ENCODE results near the gene PAMR1. TPM values are rescaled to one million over a fixed set of nuclear protein-coding genes. Genes with fewer than 3 reads are reported as not detected.

The PAMR1 gene
- total RNA-seq, 4 donors from 2014 or later = 13.3 to 25.8 (median 14.6) TPM

GRCh38 chr11:35454362-35454761 lies 71.1 kb downstream of the PAMR1 start:
- no peak overlapping the region for H3K27ac ChIP-seq

GRCh38 chr11:35436581-35437250 lies 88.7 kb downstream of the PAMR1 start:
- Histone ChIP-seq H3K36me3 (peaks cover 7% of the 10 kb centered on the region), H3K4me1 (no peaks in the 10 kb centered on the region), H3K27ac (no peak overlapping the region), H3K9me3 (no peaks in the 10 kb centered on the region), H3K27me3 (no peaks in the 10 kb centered on the region), H3K4me3 (no peak overlapping the region)
- 92% methylated on average over 2 of the region's 2 CpGs for WGBS
- TF ChIP-seq POLR2A (IDR thresholded peaks at IDR 0.05) (no peak), EP300 (IDR thresholded peaks at IDR 0.05) (no peak), CTCF (IDR thresholded peaks at IDR 0.05) (no peak), POLR2AphosphoS5 (IDR thresholded peaks at IDR 0.05) (no peak)
- no peak for DNase-seq (ENCODE audit: low spot score in 2 of 2)

More at GRCh38 chr11:35454362-35454761, 71.1 kb downstream of the PAMR1 start:
- H3K4me1 ChIP-seq = peaks cover 2% of the 10 kb centered on the region
- no peaks in the 10 kb centered on the region for H3K9me3 ChIP-seq
- peaks cover 10% of the 10 kb centered on the region for H3K36me3 ChIP-seq
- TF ChIP-seq POLR2A (IDR thresholded peaks at IDR 0.05) (no peak), POLR2AphosphoS5 (IDR thresholded peaks at IDR 0.05) (no peak), CTCF (IDR thresholded peaks at IDR 0.05) (no peak), EP300 (IDR thresholded peaks at IDR 0.05) (no peak)
- H3K27me3 ChIP-seq = no peaks in the 10 kb centered on the region
- 86% methylated on average over 1 of the region's 1 CpG for WGBS
- DNase-seq (ENCODE audit: low spot score in 2 of 2) = no peak
- H3K4me3 ChIP-seq = no peak overlapping the region

GRCh38 chr11:35433588-35433987 lies 91.8 kb downstream of the PAMR1 start:
- Histone ChIP-seq H3K4me1 (no peaks in the 10 kb centered on the region), H3K4me3 (no peak overlapping the region), H3K9me3 (no peaks in the 10 kb centered on the region), H3K27ac (no peak overlapping the region), H3K36me3 (peaks cover 7% of the 10 kb centered on the region), H3K27me3 (no peaks in the 10 kb centered on the region)
- DNase-seq (ENCODE audit: low spot score in 2 of 2) = no peak
- TF ChIP-seq EP300 (IDR thresholded peaks at IDR 0.05) = no peak
- no peak for TF ChIP-seq POLR2A (IDR thresholded peaks at IDR 0.05)
- no peak for TF ChIP-seq POLR2AphosphoS5 (IDR thresholded peaks at IDR 0.05)
- no peak for TF ChIP-seq CTCF (IDR thresholded peaks at IDR 0.05)
- WGBS = 77% methylated on average over 3 of the region's 3 CpGs

GRCh38 chr11:35432464-35432863 lies 93.0 kb downstream of the PAMR1 start:
- H3K4me3 ChIP-seq = no peak overlapping the region
- 92% methylated on average over 9 of the region's 14 CpGs for WGBS
- H3K27me3 ChIP-seq = no peaks in the 10 kb centered on the region
- H3K27ac ChIP-seq = no peak overlapping the region
- no peak for DNase-seq (ENCODE audit: low spot score in 2 of 2)
- H3K36me3 ChIP-seq = peaks cover 7% of the 10 kb centered on the region
- H3K9me3 ChIP-seq = no peaks in the 10 kb centered on the region
- TF ChIP-seq EP300 (IDR thresholded peaks at IDR 0.05) = no peak
- TF ChIP-seq POLR2AphosphoS5 (IDR thresholded peaks at IDR 0.05) = no peak
- no peak for TF ChIP-seq CTCF (IDR thresholded peaks at IDR 0.05)
- no peak for TF ChIP-seq POLR2A (IDR thresholded peaks at IDR 0.05)
- no peaks in the 10 kb centered on the region for H3K4me1 ChIP-seq

GRCh38 chr11:35427071-35427470 lies 98.3 kb downstream of the PAMR1 start:
- TF ChIP-seq POLR2AphosphoS5 (IDR thresholded peaks at IDR 0.05) (no peak), EP300 (IDR thresholded peaks at IDR 0.05) (no peak), CTCF (IDR thresholded peaks at IDR 0.05) (no peak), POLR2A (IDR thresholded peaks at IDR 0.05) (no peak)
- WGBS = 38% methylated on average over 3 of the region's 3 CpGs
- no peaks in the 10 kb centered on the region for H3K27me3 ChIP-seq
- no peaks in the 10 kb centered on the region for H3K4me1 ChIP-seq
- no peak for DNase-seq (ENCODE audit: low spot score in 2 of 2)
- no peaks in the 10 kb centered on the region for H3K9me3 ChIP-seq
- no peak overlapping the region for H3K4me3 ChIP-seq
- no peak overlapping the region for H3K27ac ChIP-seq
- no peaks in the 10 kb centered on the region for H3K36me3 ChIP-seq
